Peyer's patch (tissue), 4 donors: ENCODE data around the gene LRRN2.

Source experiments
- CTCF ChIP-seq, 6 experiments: fragments of 450-650 bp in 4 of 6; fragments of 200-600 bp in 2 of 6; sonication (generic) in 1 of 6; IDR thresholded peaks; one replicate each; pipeline ENCODE4 v1.5.1; 2017 to 2019; ENCODE audit warnings: antibody characterized with exemption in 6 of 6, mild to moderate bottlenecking in 3 of 6, moderate library complexity in 1 of 6
- POLR2A ChIP-seq, 2 donors: fragments of 450-650 bp; IDR thresholded peaks; one replicate each; pipeline ENCODE4 v1.5.1; 2017; ENCODE audit warnings: antibody characterized with exemption in 2 of 2, mild to moderate bottlenecking in 2 of 2, moderate library complexity in 2 of 2

GRCh38 chr1:204574865-204575163 lies 110.7 kb downstream of the LRRN2 start:
- TF ChIP-seq POLR2A (IDR thresholded peaks at IDR 0.05) (no peak), CTCF (IDR thresholded peaks at IDR 0.05) (no peak)
